ENCODE measurements around the gene MAPK9. TPM values are rescaled to one million over a fixed set of nuclear protein-coding genes. Genes with fewer than 3 reads are reported as not detected.

The MAPK9 gene
- total and polyA plus RNA-seq, 2 donors from 2014 or later = 17.3 to 30.9 TPM

DNA sequence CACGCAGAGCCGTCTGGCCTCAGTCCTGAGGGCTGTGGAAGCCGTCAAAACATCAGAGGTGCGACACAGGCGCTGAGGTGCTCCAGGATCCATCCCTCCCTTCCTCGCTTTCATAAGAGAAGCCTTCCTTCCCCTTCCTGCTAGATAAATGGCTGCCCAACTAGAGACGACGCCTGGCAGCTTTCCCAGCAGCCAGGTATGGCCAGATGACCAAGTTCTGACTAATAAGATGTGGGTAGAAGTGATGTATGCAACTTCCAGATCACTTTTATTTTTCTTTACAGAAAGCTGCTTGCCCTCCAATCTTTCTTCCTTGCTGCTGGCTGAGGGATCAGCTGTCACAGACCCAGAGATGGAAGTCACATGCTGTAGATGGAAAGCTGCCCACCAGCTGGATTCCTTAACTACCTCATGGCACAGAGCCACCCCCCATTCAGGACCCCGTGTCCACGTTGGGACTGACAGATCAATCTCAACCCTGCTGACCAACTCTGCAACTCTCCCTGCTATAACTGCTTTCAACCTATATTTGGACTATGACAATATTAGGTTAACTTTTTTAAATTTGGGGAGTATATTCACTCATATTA, 8.8 kb downstream of the MAPK9 start:
- Histone ChIP-seq H3K4me3 (ENCODE audit: low read length in 3 of 3) (no peak overlapping the region), H3K27ac (ENCODE audit: low read depth in 2 of 2, low read length in 2 of 2) (no peak overlapping the region), H3K9me3 (ENCODE audit: control insufficient read depth in 2 of 3, insufficient read depth in 1 of 3, low read length in 3 of 3) (no peaks in the 10 kb centered on the region), H3K4me1 (ENCODE audit: control insufficient read depth in 2 of 3, insufficient read depth in 2 of 3, low read depth in 1 of 3, low read length in 3 of 3) (no peaks in the 10 kb centered on the region), H3K27me3 (ENCODE audit: control insufficient read depth, insufficient read depth, low read length) (no peaks in the 10 kb centered on the region), H3K36me3 (ENCODE audit: control insufficient read depth in 2 of 3, insufficient read depth in 3 of 3, low read length in 3 of 3) (peaks cover under 1 to 10% (median 4%) of the 10 kb centered on the region in 3 donors), H3K9ac (ENCODE audit: low read length in 3 of 3) (no peak overlapping the region)
- FAIRE-seq (no peak), DNase-seq (peak in 1 of 5 donors; percentile 43)
- TF ChIP-seq, protein P1, sequence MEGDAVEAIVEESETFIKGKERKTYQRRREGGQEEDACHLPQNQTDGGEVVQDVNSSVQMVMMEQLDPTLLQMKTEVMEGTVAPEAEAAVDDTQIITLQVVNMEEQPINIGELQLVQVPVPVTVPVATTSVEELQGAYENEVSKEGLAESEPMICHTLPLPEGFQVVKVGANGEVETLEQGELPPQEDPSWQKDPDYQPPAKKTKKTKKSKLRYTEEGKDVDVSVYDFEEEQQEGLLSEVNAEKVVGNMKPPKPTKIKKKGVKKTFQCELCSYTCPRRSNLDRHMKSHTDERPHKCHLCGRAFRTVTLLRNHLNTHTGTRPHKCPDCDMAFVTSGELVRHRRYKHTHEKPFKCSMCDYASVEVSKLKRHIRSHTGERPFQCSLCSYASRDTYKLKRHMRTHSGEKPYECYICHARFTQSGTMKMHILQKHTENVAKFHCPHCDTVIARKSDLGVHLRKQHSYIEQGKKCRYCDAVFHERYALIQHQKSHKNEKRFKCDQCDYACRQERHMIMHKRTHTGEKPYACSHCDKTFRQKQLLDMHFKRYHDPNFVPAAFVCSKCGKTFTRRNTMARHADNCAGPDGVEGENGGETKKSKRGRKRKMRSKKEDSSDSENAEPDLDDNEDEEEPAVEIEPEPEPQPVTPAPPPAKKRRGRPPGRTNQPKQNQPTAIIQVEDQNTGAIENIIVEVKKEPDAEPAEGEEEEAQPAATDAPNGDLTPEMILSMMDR (IDR thresholded peaks at IDR 0.05; ENCODE audit: borderline replicate concordance, extremely low read depth, insufficient read depth) = no peak
- intact Hi-C loops (cut with DNase I) = no loop called here

DNA sequence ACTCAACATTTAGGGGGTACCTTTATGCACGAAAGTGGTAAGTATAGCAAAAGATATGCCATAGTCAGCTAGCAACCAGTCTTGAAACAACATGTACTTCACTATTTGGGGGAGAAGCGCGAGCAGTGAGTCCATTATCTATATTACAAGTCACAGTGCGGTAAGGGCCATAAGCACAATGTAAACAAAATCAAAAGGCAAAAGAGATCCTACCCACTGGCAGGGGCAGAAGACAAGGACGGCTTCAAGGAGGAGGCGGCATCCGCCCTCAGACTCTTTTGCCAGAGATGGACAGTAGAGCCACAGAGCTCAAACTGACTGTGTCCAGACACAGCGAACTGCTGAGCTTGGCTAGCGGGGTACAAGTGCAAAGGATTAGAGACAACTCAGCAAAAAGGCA, 9.6 kb downstream of the MAPK9 start:
- H3K9me3 ChIP-seq (ENCODE audit: control insufficient read depth in 2 of 3, insufficient read depth in 1 of 3, low read length in 3 of 3) = peaks cover 0 to under 1% (median 0%) of the 10 kb centered on the region in 3 donors
- DNase-seq = no peak
- no peak overlapping the region for H3K9ac ChIP-seq (ENCODE audit: low read length in 3 of 3)
- H3K36me3 ChIP-seq (ENCODE audit: control insufficient read depth in 2 of 3, insufficient read depth in 3 of 3, low read length in 3 of 3) = peaks cover 2 to 11% (median 6%) of the 10 kb centered on the region in 3 donors
- no peaks in the 10 kb centered on the region for H3K4me1 ChIP-seq (ENCODE audit: control insufficient read depth in 2 of 3, insufficient read depth in 2 of 3, low read depth in 1 of 3, low read length in 3 of 3)
- intact Hi-C loops (cut with DNase I) = no loop called here
- no peaks in the 10 kb centered on the region for H3K27me3 ChIP-seq (ENCODE audit: control insufficient read depth, insufficient read depth, low read length)
- TF ChIP-seq, protein P1 (IDR thresholded peaks at IDR 0.05; ENCODE audit: borderline replicate concordance, extremely low read depth, insufficient read depth) = no peak
- FAIRE-seq = no peak
- no peak overlapping the region for H3K27ac ChIP-seq (ENCODE audit: low read depth in 2 of 2, low read length in 2 of 2)
- H3K4me3 ChIP-seq (ENCODE audit: low read length in 3 of 3) = no peak overlapping the region

DNA sequence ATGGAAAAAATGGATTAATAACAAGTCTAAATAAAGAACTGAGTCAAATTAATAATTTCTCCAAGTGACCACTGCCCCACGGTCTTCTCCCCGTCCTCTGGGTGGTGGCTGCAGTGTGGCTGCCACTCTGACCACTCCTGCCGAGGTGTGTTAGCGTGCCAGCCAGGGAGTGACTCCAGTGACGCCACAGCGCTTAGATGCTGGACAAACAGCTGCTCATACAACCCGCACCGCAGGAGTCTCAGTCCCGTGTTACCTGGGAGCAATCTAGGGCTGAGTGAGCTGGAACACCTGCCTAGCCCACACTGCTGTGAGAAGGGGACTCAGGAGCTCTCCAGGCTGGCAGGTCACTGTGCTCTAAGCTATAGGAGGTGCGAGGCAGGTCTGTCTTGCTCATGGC, 10.2 kb downstream of the MAPK9 start:
- H3K9me3 ChIP-seq (ENCODE audit: control insufficient read depth in 2 of 3, insufficient read depth in 1 of 3, low read length in 3 of 3) = peaks cover 0 to 5% (median 0%) of the 10 kb centered on the region in 3 donors
- H3K4me3 ChIP-seq (ENCODE audit: low read length in 3 of 3) = no peak overlapping the region
- H3K27ac ChIP-seq (ENCODE audit: low read depth in 2 of 2, low read length in 2 of 2) = no peak overlapping the region
- no peak overlapping the region for H3K9ac ChIP-seq (ENCODE audit: low read length in 3 of 3)
- H3K27me3 ChIP-seq (ENCODE audit: control insufficient read depth, insufficient read depth, low read length) = no peaks in the 10 kb centered on the region
- DNase-seq (no peak), FAIRE-seq (no peak)
- intact Hi-C loops (cut with DNase I) = no loop called here
- H3K36me3 ChIP-seq (ENCODE audit: control insufficient read depth in 2 of 3, insufficient read depth in 3 of 3, low read length in 3 of 3) = peaks cover 2 to 16% (median 6%) of the 10 kb centered on the region in 3 donors
- H3K4me1 ChIP-seq (ENCODE audit: control insufficient read depth in 2 of 3, insufficient read depth in 2 of 3, low read depth in 1 of 3, low read length in 3 of 3) = no peaks in the 10 kb centered on the region
- TF ChIP-seq, protein P1 (IDR thresholded peaks at IDR 0.05; ENCODE audit: borderline replicate concordance, extremely low read depth, insufficient read depth) = no peak

DNA sequence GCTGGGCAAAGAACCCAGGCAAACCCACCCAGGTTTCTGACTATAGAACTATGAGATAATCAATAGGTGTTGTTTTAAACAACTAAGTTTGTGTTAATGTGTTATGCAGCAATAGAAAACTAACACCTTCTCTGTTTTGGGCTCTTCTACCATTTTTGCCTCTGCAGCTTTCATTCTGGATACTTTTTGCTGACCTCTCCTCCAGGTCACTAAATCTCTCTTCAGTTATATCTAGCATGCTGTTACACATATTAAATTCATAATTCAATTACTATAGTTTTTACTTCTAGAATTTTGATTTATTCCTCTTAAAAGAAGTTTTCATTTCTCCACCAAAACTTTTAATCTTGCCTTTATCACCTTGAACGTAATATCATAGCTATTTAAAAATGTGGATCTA, 17.2 kb downstream of the MAPK9 start:
- Histone ChIP-seq H3K27ac (ENCODE audit: low read depth in 2 of 2, low read length in 2 of 2) (no peak overlapping the region), H3K4me1 (ENCODE audit: control insufficient read depth in 2 of 3, insufficient read depth in 2 of 3, low read depth in 1 of 3, low read length in 3 of 3) (no peaks in the 10 kb centered on the region), H3K36me3 (ENCODE audit: control insufficient read depth in 2 of 3, insufficient read depth in 3 of 3, low read length in 3 of 3) (peaks cover 5 to 29% (median 9%) of the 10 kb centered on the region in 3 donors), H3K9me3 (ENCODE audit: control insufficient read depth in 2 of 3, insufficient read depth in 1 of 3, low read length in 3 of 3) (peaks cover 3 to 40% (median 17%) of the 10 kb centered on the region in 3 donors), H3K27me3 (ENCODE audit: control insufficient read depth, insufficient read depth, low read length) (no peaks in the 10 kb centered on the region), H3K4me3 (ENCODE audit: low read length in 3 of 3) (no peak overlapping the region), H3K9ac (ENCODE audit: low read length in 3 of 3) (no peak overlapping the region)
- no peak for DNase-seq
- intact Hi-C loops (cut with DNase I) = no loop called here
- FAIRE-seq = no peak
- TF ChIP-seq, protein P1 (IDR thresholded peaks at IDR 0.05; ENCODE audit: borderline replicate concordance, extremely low read depth, insufficient read depth) = no peak

Measured in kidney (tissue), 14 donors.